SH-SY5Y (cell line): ENCODE results near the gene FZR1.

ENCODE experiments used
- GATA2 ChIP-seq: IDR thresholded peaks from 2 replicates; pipeline ENCODE4 v1.6.1; 2011; ENCODE audit warnings: mild to moderate bottlenecking, low read depth, low read length
- GATA3 ChIP-seq: IDR thresholded peaks from 2 replicates; pipeline ENCODE4 v1.6.1; 2011; ENCODE audit warnings: low read depth, mild to moderate bottlenecking, low read length, moderate library complexity

DNA sequence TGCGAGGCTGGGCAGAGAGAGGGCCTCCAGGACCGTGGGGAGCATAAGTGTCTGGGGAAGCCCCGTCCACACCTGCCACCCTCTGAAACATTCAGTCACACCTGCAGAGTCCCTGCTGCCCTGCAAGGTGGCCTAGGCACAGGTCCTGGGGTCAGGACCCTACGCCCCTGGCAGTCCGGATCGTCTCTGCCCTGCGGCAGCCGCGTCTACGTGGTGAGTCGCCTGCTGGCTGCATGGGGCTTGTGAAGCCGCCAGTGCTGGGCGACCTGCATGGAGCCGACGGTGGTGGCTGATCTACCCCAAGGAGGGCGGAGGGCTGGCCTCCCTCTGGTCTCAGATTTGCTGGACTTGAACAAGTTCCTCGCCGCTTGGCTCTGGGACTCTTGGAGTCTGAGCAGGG lies 13.0 kb downstream of the FZR1 start:
- TF ChIP-seq GATA2 = no peak
- no peak for TF ChIP-seq GATA3
